Common myeloid progenitor, CD34-positive (primary cell): ENCODE measurements around the gene VCAM1. TPM values are rescaled to one million over a fixed set of nuclear protein-coding genes. Genes with fewer than 3 reads are reported as not detected.
A peak's percentile ranks its signal among the peaks of the same experiment; 100 is the strongest.

Experiments used
- CTCF ChIA-PET: fragments of 350-600 bp; sonication (Branson Sonifier 250); formaldehyde crosslinking; loops from one replicate; lab custom pipeline; 2021; ENCODE audit warnings: antibody characterized with exemption; lab: Charles Lee
- POLR2A ChIA-PET: fragments of 350-600 bp; sonication (Branson Sonifier 250); formaldehyde crosslinking; loops from one replicate; lab custom pipeline; 2021; ENCODE audit warnings: antibody characterized with exemption; lab: Charles Lee
- DNase-seq, 3 donors: peaks; one replicate each; pipeline versions ENCODE4 v3.0.0 to v3.0.0-alpha.2; 2013
- H3K27ac ChIP-seq, 2 experiments: 1 replicate in 1 of 2; 2 replicates in 1 of 2; pipeline ENCODE4 v1.7.0; 2013; ENCODE audit warnings: inconsistent platforms in 2 of 2, low read length in 2 of 2, mild to moderate bottlenecking in 2 of 2, low read depth in 1 of 2, moderate library complexity in 1 of 2; ENCODE audit not compliant: severe bottlenecking in 2 of 2, insufficient read depth in 1 of 2, poor library complexity in 1 of 2
- H3K27me3 ChIP-seq, 5 experiments: replicated peaks in 2 of 5; 1 replicate in 3 of 5; 2 replicates in 2 of 5; pipeline versions ENCODE4 v1.6.1 to v1.7.0; 2013; ENCODE audit warnings: low read length in 4 of 5, mild to moderate bottlenecking in 2 of 5, moderate library complexity in 2 of 5, inconsistent platforms in 1 of 5; ENCODE audit not compliant: insufficient read depth in 5 of 5, control insufficient read depth in 4 of 5
- H3K36me3 ChIP-seq, 4 experiments: 1 replicate in 2 of 4; 2 replicates in 2 of 4; pipeline versions ENCODE4 v1.6.1 to v1.7.0; 2013; ENCODE audit warnings: low read length in 3 of 4, control low read depth in 1 of 4, mild to moderate bottlenecking in 1 of 4; ENCODE audit not compliant: control insufficient read depth in 4 of 4, insufficient read depth in 4 of 4
- H3K4me1 ChIP-seq, 4 experiments: 1 replicate in 3 of 4; 2 replicates in 1 of 4; pipeline versions ENCODE4 v1.6.1 to v1.7.1; 2013; ENCODE audit warnings: low read length in 3 of 4, mild to moderate bottlenecking in 3 of 4, control low read depth in 1 of 4, inconsistent platforms in 1 of 4, moderate library complexity in 1 of 4; ENCODE audit not compliant: control insufficient read depth in 4 of 4, insufficient read depth in 4 of 4; ENCODE audit errors: control extremely low read depth in 1 of 4
- H3K4me3 ChIP-seq, 7 experiments: 1 replicate in 4 of 7; 2 replicates in 3 of 7; pipeline versions ENCODE4 v1.5.1 to v1.7.0; 2013; ENCODE audit warnings: mild to moderate bottlenecking in 7 of 7, low read length in 6 of 7, moderate library complexity in 6 of 7, inconsistent platforms in 2 of 7, low read depth in 2 of 7, control low read depth in 1 of 7; ENCODE audit not compliant: insufficient read depth in 4 of 7, control insufficient read depth in 1 of 7; ENCODE audit errors: extremely low read depth in 1 of 7
- H3K9me3 ChIP-seq, 5 experiments: 1 replicate in 4 of 5; 2 replicates in 1 of 5; pipeline versions ENCODE4 v1.6.1 to v1.7.1; 2013; ENCODE audit warnings: low read length in 4 of 5, mild to moderate bottlenecking in 2 of 5, inconsistent platforms in 1 of 5, low read depth in 1 of 5, moderate library complexity in 1 of 5; ENCODE audit not compliant: control insufficient read depth in 4 of 5, insufficient read depth in 2 of 5; ENCODE audit errors: control extremely low read depth in 1 of 5
- WGBS: methylation state at CpG from one replicate; pipeline ENCODE4 v1.1.5; 2013; ENCODE audit not compliant: insufficient coverage; 5-methylcytosine and 5-hydroxymethylcytosine counted together
- polyA plus RNA-seq: library from polyadenylated mRNA; unstranded; fragments of 120-200 nt; gene quantifications from one replicate; pipeline ENCODE4 v1.2.1, GENCODE V29; 2013

Gene VCAM1
- polyA plus RNA-seq = not detected

GRCh38 chr1:100719490-100719889, at the start of gene VCAM1:
TSS of gene VCAM1 (plus strand) at chr1:100719742. CDS start at chr1:100719861, 119 bp downstream.
- Histone ChIP-seq H3K36me3 (no peaks in the 10 kb centered on the region), H3K27ac (no peak within 1 kb of the TSS), H3K4me1 (no peaks in the 10 kb centered on the region), H3K4me3 (no peak within 1 kb of the TSS), H3K27me3 (no peaks in the 10 kb centered on the region), H3K9me3 (no peaks in the 10 kb centered on the region)
- ChIA-PET CTCF (interaction anchor here (1.1 kb wide), 1 partner anchor 14 kb away, joined by 3 read pairs; no protein-coding TSS in a partner anchor), POLR2A (no interaction called here)
- no peak for DNase-seq
- 93% methylated on average over 7 of the region's 7 CpGs for WGBS

GRCh38 chr1:100670083-100670482, 49.5 kb upstream of the VCAM1 start:
- no peaks in the 10 kb centered on the region for H3K4me1 ChIP-seq
- H3K27me3 ChIP-seq = no peaks in the 10 kb centered on the region
- CTCF ChIA-PET = no interaction called here
- no peak overlapping the region for H3K4me3 ChIP-seq
- POLR2A ChIA-PET = interaction anchor here (0.5 kb wide), 1 partner anchor 21 kb away, joined by 4 read pairs; no protein-coding TSS in a partner anchor
- H3K27ac ChIP-seq = no peak overlapping the region
- no peak for DNase-seq
- H3K36me3 ChIP-seq = no peaks in the 10 kb centered on the region
- H3K9me3 ChIP-seq = peaks cover 0 to 3% (median 3%) of the 10 kb centered on the region in 5 experiments
- no CpG with 5 or more reads among the region's 1 CpG for WGBS

GRCh38 chr1:100671601-100672000, 47.9 kb upstream of the VCAM1 start:
- Histone ChIP-seq H3K4me3 (no peak overlapping the region), H3K9me3 (peaks cover 0 to 6% (median 3%) of the 10 kb centered on the region in 5 experiments), H3K36me3 (no peaks in the 10 kb centered on the region), H3K4me1 (no peaks in the 10 kb centered on the region), H3K27me3 (no peaks in the 10 kb centered on the region), H3K27ac (no peak overlapping the region)
- no peak for DNase-seq
- CTCF ChIA-PET = no interaction called here
- POLR2A ChIA-PET = interaction anchor here (1.8 kb wide), 1 partner anchor 19 kb away, joined by 4 read pairs; no protein-coding TSS in a partner anchor

GRCh38 chr1:100683448-100684349, 35.8 kb upstream of the VCAM1 start:
- Histone ChIP-seq H3K9me3 (peaks cover 0 to 2% (median 0%) of the 10 kb centered on the region in 5 experiments), H3K4me3 (no peak overlapping the region), H3K27ac (no peak overlapping the region), H3K36me3 (no peaks in the 10 kb centered on the region), H3K27me3 (no peaks in the 10 kb centered on the region), H3K4me1 (peaks cover 0 to 17% (median 12%) of the 10 kb centered on the region in 4 experiments)
- ChIA-PET POLR2A (no interaction called here), CTCF (interaction anchor here (0.8 kb wide), 1 partner anchor 100 kb away, joined by 3 read pairs; no protein-coding TSS in a partner anchor)
- peak in 2 of 3 donors; percentile 64 to 74 for DNase-seq
- 50% methylated on average over 2 of the region's 2 CpGs for WGBS

GRCh38 chr1:100699744-100700143, 19.8 kb upstream of the VCAM1 start:
- Histone ChIP-seq H3K36me3 (no peaks in the 10 kb centered on the region), H3K27me3 (no peaks in the 10 kb centered on the region), H3K4me1 (no peaks in the 10 kb centered on the region), H3K27ac (no peak overlapping the region), H3K4me3 (no peak overlapping the region), H3K9me3 (peaks cover 0 to 13% (median 0%) of the 10 kb centered on the region in 5 experiments)
- POLR2A ChIA-PET = no interaction called here
- WGBS = no CpG with 5 or more reads among the region's 1 CpG
- CTCF ChIA-PET = no interaction called here
- no peak for DNase-seq

GRCh38 chr1:100700586-100700985, 19.0 kb upstream of the VCAM1 start:
- no peaks in the 10 kb centered on the region for H3K36me3 ChIP-seq
- no peaks in the 10 kb centered on the region for H3K27me3 ChIP-seq
- H3K4me3 ChIP-seq = no peak overlapping the region
- peaks cover 0 to 9% (median 0%) of the 10 kb centered on the region in 5 experiments for H3K9me3 ChIP-seq
- H3K27ac ChIP-seq = no peak overlapping the region
- H3K4me1 ChIP-seq = no peaks in the 10 kb centered on the region
- DNase-seq = no peak
- ChIA-PET CTCF (no interaction called here), POLR2A (no interaction called here)
- 100% methylated on average over 2 of the region's 4 CpGs for WGBS

- 100% methylated on average over 1 of the region's 2 CpGs for WGBS
- no peaks in the 10 kb centered on the region for H3K27me3 ChIP-seq
- no peaks in the 10 kb centered on the region for H3K4me1 ChIP-seq
- H3K4me3 ChIP-seq = no peak overlapping the region
- H3K9me3 ChIP-seq = peaks cover 0 to 2% (median 0%) of the 10 kb centered on the region in 5 experiments
- CTCF ChIA-PET = no interaction called here
- no peak overlapping the region for H3K27ac ChIP-seq
- DNase-seq = no peak
- no peaks in the 10 kb centered on the region for H3K36me3 ChIP-seq
- POLR2A ChIA-PET = no interaction called here
Measured at GRCh38 chr1:100703052-100703451, 16.5 kb upstream of the VCAM1 start.
